HCT116 (cell line): ENCODE data around the gene WDSUB1. TPM values are rescaled to one million over a fixed set of nuclear protein-coding genes. Genes with fewer than 3 reads are reported as not detected.

Experiments used
- ATAC-seq: fragments of 200-7000 bp; cut with Tn5 transposase; 2 replicates; pipeline ENCODE4 v1.9.1; 2020; ENCODE audit warnings: mild to moderate bottlenecking, moderate library complexity
- BruUV-seq: library from RNA; stranded (reverse); fragments of 400-500 nt; replicated peaks from 2 replicates; lab custom pipeline; 2021; lab: Mats Ljungman, UMichigan
- CTCF ChIA-PET: fragments of 300-600 bp; sonication (Branson Sonifier 250); formaldehyde crosslinking; loops from one replicate; lab custom pipeline; 2021; ENCODE audit warnings: antibody characterized with exemption; lab: Charles Lee
- POLR2A ChIA-PET: fragments of 300-600, 350-600 bp; sonication (Branson Sonifier 250); formaldehyde crosslinking; loops from one replicate; lab custom pipeline; 2021; ENCODE audit warnings: antibody characterized with exemption; lab: Charles Lee
- RAD21 ChIA-PET, 2 experiments: fragments of 300-600 bp; sonication (Branson Sonifier 250); formaldehyde crosslinking; loops; one replicate each; lab custom pipeline; 2023; ENCODE audit warnings: low total read pairs in 2 of 2; ENCODE audit not compliant: uncharacterized antibody in 2 of 2, unreplicated experiment in 2 of 2, low non-redundant PET in 1 of 2; lab: Charles Lee
- DNase-seq: peaks from one replicate; pipeline ENCODE4 v3.0.0-alpha.2; 2010; ENCODE audit warnings: low read depth, low spot score
- H2AFZ ChIP-seq: fragments of 200-600 bp; shearing (Covaris generic), sonication (generic); 2 replicates; pipeline ENCODE4 v1.6.1; 2017; ENCODE audit warnings: low read depth, mixed run types, mixed read lengths, antibody characterized with exemption, low read length; ENCODE audit not compliant: poor library complexity, severe bottlenecking
- H3K27ac ChIP-seq: 2 replicates; pipeline ENCODE4 v1.5.1; 2012; ENCODE audit warnings: low read depth, low read length
- H3K27me3 ChIP-seq: fragments of 200-600 bp; sonication (generic); 2 replicates; pipeline ENCODE4 v1.6.1; 2016; ENCODE audit warnings: mixed run types, low read length, mixed read lengths; ENCODE audit not compliant: insufficient read depth
- H3K36me3 ChIP-seq, 2 experiments: fragments of 200-500 bp in 1 of 2; fragments of 200-600 bp in 1 of 2; sonication (Bioruptor generic) in 1 of 2; sonication (generic) in 1 of 2; 2 replicates each; pipeline versions ENCODE4 v1.5.1 to v1.6.1; 2014 to 2016; ENCODE audit warnings: low read length in 2 of 2, inconsistent platforms in 1 of 2, mixed read lengths in 1 of 2, mixed run types in 1 of 2; ENCODE audit not compliant: insufficient read depth in 2 of 2, control insufficient read depth in 1 of 2
- H3K4me1 ChIP-seq, 2 experiments: fragments of 200-600 bp in 1 of 2; sonication (generic) in 1 of 2; 2 replicates each; pipeline versions ENCODE4 v1.5.1 to v1.6.1; 2012 to 2017; ENCODE audit warnings: low read length in 2 of 2, inconsistent platforms in 1 of 2, mild to moderate bottlenecking in 1 of 2, mixed read lengths in 1 of 2, mixed run types in 1 of 2, moderate library complexity in 1 of 2; ENCODE audit not compliant: insufficient read depth in 2 of 2, control insufficient read depth in 1 of 2
- H3K4me2 ChIP-seq: fragments of 200-600 bp; sonication (generic); 2 replicates; pipeline ENCODE4 v1.6.1; 2017; ENCODE audit warnings: mixed run types, low read length, mixed read lengths
- H3K4me3 ChIP-seq, 2 experiments: fragments of 200-600 bp in 1 of 2; sonication (generic) in 1 of 2; replicated peaks in 1 of 2; 2 replicates each; pipeline ENCODE4 v1.5.1; 2011 to 2016; ENCODE audit warnings: low read length in 2 of 2, control low read depth in 1 of 2, low read depth in 1 of 2, mild to moderate bottlenecking in 1 of 2, mixed read lengths in 1 of 2, mixed run types in 1 of 2
- H3K79me2 ChIP-seq: fragments of 200-600 bp; sonication (generic); 2 replicates; pipeline ENCODE4 v1.6.1; 2017; ENCODE audit warnings: mild to moderate bottlenecking, mixed run types, low read length, moderate library complexity, mixed read lengths; ENCODE audit not compliant: insufficient read depth
- H3K9ac ChIP-seq: fragments of 200-600 bp; sonication (generic); 2 replicates; pipeline ENCODE4 v1.6.1; 2016; ENCODE audit warnings: low read length, mixed read lengths
- H3K9me2 ChIP-seq: fragments of 200-600 bp; sonication (generic), shearing (Covaris generic); 2 replicates; pipeline ENCODE4 v1.6.1; 2017; ENCODE audit warnings: mixed run types, mild to moderate bottlenecking, moderate library complexity; ENCODE audit not compliant: insufficient read depth
- H3K9me3 ChIP-seq, 2 experiments: fragments of 200-500 bp in 1 of 2; fragments of 200-600 bp in 1 of 2; sonication (Bioruptor generic) in 1 of 2; sonication (generic) in 1 of 2; 2 replicates each; pipeline ENCODE4 v1.6.1; 2014 to 2017; ENCODE audit warnings: low read length in 2 of 2, mixed read lengths in 2 of 2, inconsistent platforms in 1 of 2, low read depth in 1 of 2, mild to moderate bottlenecking in 1 of 2, mixed run types in 1 of 2, moderate library complexity in 1 of 2; ENCODE audit not compliant: control insufficient read depth in 1 of 2, insufficient read depth in 1 of 2
- H4K20me1 ChIP-seq: fragments of 200-600 bp; sonication (generic), shearing (Covaris generic); 2 replicates; pipeline ENCODE4 v1.6.1; 2017; ENCODE audit warnings: mixed run types, mild to moderate bottlenecking, moderate library complexity; ENCODE audit not compliant: insufficient read depth
- ATF3 ChIP-seq: IDR thresholded peaks from 2 replicates; pipeline ENCODE4 v1.6.1; 2012
- CBX3 ChIP-seq: IDR thresholded peaks from 2 replicates; pipeline ENCODE4 v1.6.1; 2012; ENCODE audit warnings: low read depth
- CEBPB ChIP-seq: IDR thresholded peaks from 2 replicates; pipeline ENCODE4 v1.6.1; 2012; ENCODE audit warnings: low read depth
- CTCF ChIP-seq, 3 experiments: fragments of 200-600 bp in 1 of 3; sonication (generic) in 1 of 3; IDR thresholded peaks in 2 of 3; conservative IDR thresholded peaks in 1 of 3; 2 replicates each; pipeline ENCODE4 v1.5.1; 2012 to 2017; ENCODE audit warnings: low read depth in 2 of 3, low read length in 2 of 3, antibody characterized with exemption in 1 of 3, borderline replicate concordance in 1 of 3, control low read depth in 1 of 3, mild to moderate bottlenecking in 1 of 3, mixed read lengths in 1 of 3, mixed run types in 1 of 3, moderate library complexity in 1 of 3; ENCODE audit not compliant: insufficient read depth in 1 of 3
- EGR1 ChIP-seq: IDR thresholded peaks from 2 replicates; pipeline ENCODE4 v1.6.1; 2012; ENCODE audit warnings: low read depth
- ELF1 ChIP-seq: IDR thresholded peaks from 2 replicates; pipeline ENCODE4 v1.6.1; 2012; ENCODE audit warnings: low read depth, borderline replicate concordance
- EZH2 ChIP-seq: fragments of 200-600 bp; sonication (generic); IDR thresholded peaks from 2 replicates; pipeline ENCODE4 v1.6.1; 2017; ENCODE audit warnings: antibody characterized with exemption, mixed run types
- EZH2phosphoT487 ChIP-seq: fragments of 200-600 bp; IDR thresholded peaks from 2 replicates; pipeline ENCODE4 v1.6.1; 2018; ENCODE audit warnings: antibody characterized with exemption, borderline replicate concordance
- FOSL1 ChIP-seq: IDR thresholded peaks from 2 replicates; pipeline ENCODE4 v1.6.1; 2012; ENCODE audit warnings: low read depth
- JUND ChIP-seq: IDR thresholded peaks from 2 replicates; pipeline ENCODE4 v1.6.1; 2012
- MAX ChIP-seq: IDR thresholded peaks from 2 replicates; pipeline ENCODE4 v1.6.1; 2012
- SIN3A ChIP-seq: IDR thresholded peaks from 2 replicates; pipeline ENCODE4 v1.6.1; 2012; ENCODE audit warnings: low read depth
- SP1 ChIP-seq: IDR thresholded peaks from 2 replicates; pipeline ENCODE4 v1.6.1; 2012; ENCODE audit warnings: low read depth
- SRF ChIP-seq: IDR thresholded peaks from 2 replicates; pipeline ENCODE4 v1.6.1; 2012; ENCODE audit warnings: low read depth
- TCF7L2 ChIP-seq: IDR thresholded peaks from 2 replicates; pipeline ENCODE4 v1.7.0; 2011; ENCODE audit warnings: borderline replicate concordance, inconsistent platforms; ENCODE audit not compliant: insufficient read depth, insufficient read length; ENCODE audit errors: extremely low read depth
- YY1 ChIP-seq: IDR thresholded peaks from 2 replicates; pipeline ENCODE4 v1.6.1; 2011; ENCODE audit warnings: low read length, low read depth, moderate library complexity, mild to moderate bottlenecking; ENCODE audit not compliant: insufficient replicate concordance; ENCODE audit errors: extremely low read depth
- ZFX ChIP-seq: fragments of 450-650 bp; IDR thresholded peaks from 2 replicates; pipeline ENCODE4 v1.6.1; 2017
- intact Hi-C: fragments of 100-400 bp; cut with micrococcal nuclease; formaldehyde crosslinking; loops from 2 replicates; pipeline ENCODE4 v1.10.0; 2022
- total RNA-seq: library from RNA; stranded (reverse); gene quantifications from one replicate; pipeline ENCODE4 v1.2.1, GENCODE V29; 2021; ENCODE audit not compliant: unreplicated experiment

Gene WDSUB1
- total RNA-seq, 1 experiment from 2014 or later, result 8.8 TPM

- Histone ChIP-seq H3K79me2 (no peaks in the 10 kb centered on the region), H3K4me3 (no peak overlapping the region), H4K20me1 (no peaks in the 10 kb centered on the region), H3K9me2 (no peaks in the 10 kb centered on the region), H3K36me3 (peaks cover 3 to 5% of the 10 kb centered on the region in 2 experiments; a peak in 3 of 4 replicates), H3K27me3 (no peaks in the 10 kb centered on the region), H3K4me1 (no peaks in the 10 kb centered on the region), H3K9me3 (no peaks in the 10 kb centered on the region), H3K27ac (no peak overlapping the region), H3K4me2 (no peak overlapping the region), H2AFZ (no peak overlapping the region), H3K9ac (no peak overlapping the region)
- no peak for DNase-seq
- TF ChIP-seq SRF (no peak), ATF3 (no peak), ZFX (no peak), MAX (no peak), ELF1 (no peak), TCF7L2 (no peak), CTCF (IDR thresholded peaks at IDR 0.05 in 2 of 3, conservative IDR thresholded peaks at IDR 0.05 in 1 of 3; ENCODE audit: borderline replicate concordance in 1 of 3, insufficient read depth in 1 of 3, low read depth in 2 of 3, low read length in 2 of 3) (no peak), SIN3A (no peak), JUND (no peak), EZH2 (no peak), CBX3 (no peak), EGR1 (no peak), FOSL1 (no peak), CEBPB (no peak), YY1 (no peak), EZH2phosphoT487 (no peak), SP1 (no peak)
- ChIA-PET POLR2A (no interaction called here), RAD21 (no interaction called here), CTCF (no interaction called here)
- no TSS peak for BruUV-seq
- intact Hi-C loops, result no loop called here
- no peak for ATAC-seq
These were observed 67.0 kb downstream of the WDSUB1 start for GRCh38 chr2:159219394-159219998.
